Measurements from ENCODE around the gene ANKRD22.

Gene ANKRD22

DNA sequence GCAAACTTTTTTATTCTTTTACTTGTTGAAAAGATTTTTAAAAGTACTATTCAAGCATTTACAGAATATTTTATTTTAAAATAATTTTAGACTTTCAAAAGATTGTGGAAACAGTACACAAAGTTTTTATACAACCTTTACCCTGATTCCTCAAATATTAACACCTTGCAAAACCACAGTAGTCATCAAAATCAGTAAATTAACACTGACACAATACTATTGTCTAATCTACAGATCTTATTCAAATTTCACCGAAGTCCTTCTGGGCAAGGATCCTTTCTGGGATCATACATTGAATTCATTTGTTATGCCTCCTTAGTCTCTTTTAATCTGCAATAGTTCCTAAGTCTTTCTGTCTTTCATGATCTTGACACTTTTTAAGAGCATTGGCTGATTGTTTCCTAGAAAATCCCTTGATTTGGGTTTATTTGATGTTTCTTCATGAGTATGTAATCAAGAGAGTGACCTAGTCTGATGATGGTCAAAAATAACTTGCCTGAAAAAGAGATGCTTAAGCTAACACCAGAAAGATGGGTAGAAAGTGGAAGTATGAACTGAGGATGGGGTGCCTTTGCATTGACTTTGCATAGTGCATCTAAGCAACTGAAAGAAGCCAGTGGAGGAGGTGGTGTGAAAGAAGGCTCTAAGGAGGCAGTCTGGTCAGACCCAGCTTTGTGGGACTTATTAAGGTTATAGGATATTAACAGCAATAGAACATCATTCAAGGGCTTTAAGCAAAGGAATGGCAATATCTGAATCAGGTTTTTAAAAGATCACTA lies 38.1 kb upstream of the ANKRD22 start:
- TF ChIP-seq EGR1 (IDR thresholded peaks at IDR 0.05): no peak
- TF ChIP-seq YY1 (IDR thresholded peaks at IDR 0.05; ENCODE audit: low read depth): no peak

DNA sequence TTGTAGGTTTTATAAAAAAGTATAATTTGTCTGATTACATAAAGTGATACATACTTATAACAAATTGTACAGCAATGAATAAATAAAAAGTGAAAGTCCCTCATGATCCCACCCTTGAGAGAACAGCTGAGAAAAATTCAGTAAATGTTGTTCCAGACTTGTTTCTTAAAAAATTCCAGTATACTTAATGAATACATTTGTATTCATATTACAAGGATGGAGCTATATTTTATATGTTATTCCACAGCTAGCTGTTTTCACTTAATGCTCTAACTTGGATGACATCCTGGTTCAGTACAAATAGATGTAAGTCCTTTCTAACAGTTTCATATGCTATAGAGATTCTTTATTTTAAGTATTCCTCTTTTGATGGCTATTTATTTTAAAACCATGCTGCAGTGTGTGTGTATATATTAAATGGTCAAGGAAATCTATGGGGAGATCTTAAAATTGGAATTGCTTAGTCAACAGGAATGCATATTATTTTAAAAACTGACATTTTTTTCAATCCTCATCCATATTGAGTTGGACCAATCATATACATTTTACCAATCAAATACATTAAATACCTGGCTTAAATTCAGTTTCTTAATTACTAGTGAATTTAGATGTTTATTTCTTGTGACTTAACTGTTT lies 37.3 kb upstream of the ANKRD22 start:
- TF ChIP-seq TAF1 (IDR thresholded peaks at IDR 0.05; ENCODE audit: low read depth) (no peak), EP300 (IDR thresholded peaks at IDR 0.05; ENCODE audit: borderline replicate concordance) (no peak), CEBPB (IDR thresholded peaks at IDR 0.05) (no peak), EGR1 (IDR thresholded peaks at IDR 0.05) (no peak), ZBTB7A (IDR thresholded peaks at IDR 0.05; ENCODE audit: low read depth) (no peak), TCF12 (IDR thresholded peaks at IDR 0.05; ENCODE audit: low read depth) (no peak), NFIC (IDR thresholded peaks at IDR 0.05) (no peak), CREB1 (IDR thresholded peaks at IDR 0.05; ENCODE audit: low read depth) (no peak), TEAD4 (IDR thresholded peaks at IDR 0.05) (no peak), FOXM1 (IDR thresholded peaks at IDR 0.05; ENCODE audit: borderline replicate concordance, low read depth) (no peak), RAD21 (IDR thresholded peaks at IDR 0.05; ENCODE audit: low read depth) (no peak), YY1 (IDR thresholded peaks at IDR 0.05; ENCODE audit: low read depth) (no peak)
- TF ChIP-seq, protein P1, sequence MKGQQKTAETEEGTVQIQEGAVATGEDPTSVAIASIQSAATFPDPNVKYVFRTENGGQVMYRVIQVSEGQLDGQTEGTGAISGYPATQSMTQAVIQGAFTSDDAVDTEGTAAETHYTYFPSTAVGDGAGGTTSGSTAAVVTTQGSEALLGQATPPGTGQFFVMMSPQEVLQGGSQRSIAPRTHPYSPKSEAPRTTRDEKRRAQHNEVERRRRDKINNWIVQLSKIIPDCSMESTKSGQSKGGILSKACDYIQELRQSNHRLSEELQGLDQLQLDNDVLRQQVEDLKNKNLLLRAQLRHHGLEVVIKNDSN (IDR thresholded peaks at IDR 0.05): no peak
- TF ChIP-seq, protein P2, sequence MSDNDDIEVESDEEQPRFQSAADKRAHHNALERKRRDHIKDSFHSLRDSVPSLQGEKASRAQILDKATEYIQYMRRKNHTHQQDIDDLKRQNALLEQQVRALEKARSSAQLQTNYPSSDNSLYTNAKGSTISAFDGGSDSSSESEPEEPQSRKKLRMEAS (IDR thresholded peaks at IDR 0.05): no peak
- TF ChIP-seq, protein P3, sequence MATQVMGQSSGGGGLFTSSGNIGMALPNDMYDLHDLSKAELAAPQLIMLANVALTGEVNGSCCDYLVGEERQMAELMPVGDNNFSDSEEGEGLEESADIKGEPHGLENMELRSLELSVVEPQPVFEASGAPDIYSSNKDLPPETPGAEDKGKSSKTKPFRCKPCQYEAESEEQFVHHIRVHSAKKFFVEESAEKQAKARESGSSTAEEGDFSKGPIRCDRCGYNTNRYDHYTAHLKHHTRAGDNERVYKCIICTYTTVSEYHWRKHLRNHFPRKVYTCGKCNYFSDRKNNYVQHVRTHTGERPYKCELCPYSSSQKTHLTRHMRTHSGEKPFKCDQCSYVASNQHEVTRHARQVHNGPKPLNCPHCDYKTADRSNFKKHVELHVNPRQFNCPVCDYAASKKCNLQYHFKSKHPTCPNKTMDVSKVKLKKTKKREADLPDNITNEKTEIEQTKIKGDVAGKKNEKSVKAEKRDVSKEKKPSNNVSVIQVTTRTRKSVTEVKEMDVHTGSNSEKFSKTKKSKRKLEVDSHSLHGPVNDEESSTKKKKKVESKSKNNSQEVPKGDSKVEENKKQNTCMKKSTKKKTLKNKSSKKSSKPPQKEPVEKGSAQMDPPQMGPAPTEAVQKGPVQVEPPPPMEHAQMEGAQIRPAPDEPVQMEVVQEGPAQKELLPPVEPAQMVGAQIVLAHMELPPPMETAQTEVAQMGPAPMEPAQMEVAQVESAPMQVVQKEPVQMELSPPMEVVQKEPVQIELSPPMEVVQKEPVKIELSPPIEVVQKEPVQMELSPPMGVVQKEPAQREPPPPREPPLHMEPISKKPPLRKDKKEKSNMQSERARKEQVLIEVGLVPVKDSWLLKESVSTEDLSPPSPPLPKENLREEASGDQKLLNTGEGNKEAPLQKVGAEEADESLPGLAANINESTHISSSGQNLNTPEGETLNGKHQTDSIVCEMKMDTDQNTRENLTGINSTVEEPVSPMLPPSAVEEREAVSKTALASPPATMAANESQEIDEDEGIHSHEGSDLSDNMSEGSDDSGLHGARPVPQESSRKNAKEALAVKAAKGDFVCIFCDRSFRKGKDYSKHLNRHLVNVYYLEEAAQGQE (IDR thresholded peaks at IDR 0.05; ENCODE audit: low read depth): no peak

DNA sequence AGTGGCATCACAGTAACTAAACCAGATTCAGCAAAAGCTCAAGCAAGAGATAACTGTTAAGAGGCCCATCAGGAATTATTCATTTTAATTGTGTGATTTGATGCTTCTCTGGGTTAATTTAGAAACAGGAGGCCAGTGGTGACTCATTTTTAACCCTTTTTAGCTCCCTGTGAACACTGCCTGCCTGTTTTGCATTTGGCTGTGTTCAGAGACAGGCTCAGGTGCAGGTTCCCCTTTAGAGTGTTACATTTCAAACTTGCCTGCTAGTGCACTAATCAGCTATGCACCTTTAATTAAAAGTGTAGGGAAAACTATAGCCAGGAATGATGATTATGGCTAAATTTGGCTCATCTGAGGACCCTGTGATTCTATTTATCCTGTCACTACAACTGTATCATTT lies 34.9 kb upstream of the ANKRD22 start:
- no peak for TF ChIP-seq TEAD4 (IDR thresholded peaks at IDR 0.05)
- TF ChIP-seq CREB1 (IDR thresholded peaks at IDR 0.05; ENCODE audit: low read depth): no peak
- TF ChIP-seq NFIC (IDR thresholded peaks at IDR 0.05): no peak
- no peak for TF ChIP-seq TAF1 (IDR thresholded peaks at IDR 0.05; ENCODE audit: low read depth)
- no peak for TF ChIP-seq CEBPB (IDR thresholded peaks at IDR 0.05)
- TF ChIP-seq ZBTB7A (IDR thresholded peaks at IDR 0.05; ENCODE audit: low read depth): no peak
- no peak for TF ChIP-seq RAD21 (IDR thresholded peaks at IDR 0.05; ENCODE audit: low read depth)
- TF ChIP-seq FOXM1 (IDR thresholded peaks at IDR 0.05; ENCODE audit: borderline replicate concordance, low read depth): no peak

DNA sequence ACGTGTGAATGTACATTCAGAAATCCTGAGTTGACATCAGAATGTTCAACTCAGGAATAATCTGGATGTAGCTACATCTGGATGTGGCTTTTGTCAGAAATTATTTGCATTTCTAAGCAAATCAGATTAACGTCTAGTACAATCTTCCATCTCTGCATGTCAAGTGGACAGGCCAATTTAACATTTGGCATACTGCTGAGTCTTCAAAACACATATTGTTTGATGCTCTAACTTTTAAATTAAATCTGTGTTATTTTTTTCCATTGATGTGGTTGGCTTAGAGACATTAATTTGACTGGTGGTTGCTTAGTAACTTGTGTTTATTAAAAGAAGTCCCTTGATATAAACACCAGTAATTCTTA lies 31.8 kb upstream of the ANKRD22 start:
- TF ChIP-seq CREB1 (IDR thresholded peaks at IDR 0.05; ENCODE audit: low read depth) (no peak), EGR1 (IDR thresholded peaks at IDR 0.05) (no peak), YY1 (IDR thresholded peaks at IDR 0.05; ENCODE audit: low read depth) (no peak), CEBPB (IDR thresholded peaks at IDR 0.05) (no peak), NFIC (IDR thresholded peaks at IDR 0.05) (no peak), ZBTB7A (IDR thresholded peaks at IDR 0.05; ENCODE audit: low read depth) (no peak), RAD21 (IDR thresholded peaks at IDR 0.05; ENCODE audit: low read depth) (no peak), TCF12 (IDR thresholded peaks at IDR 0.05; ENCODE audit: low read depth) (no peak), FOXM1 (IDR thresholded peaks at IDR 0.05; ENCODE audit: borderline replicate concordance, low read depth) (no peak), TAF1 (IDR thresholded peaks at IDR 0.05; ENCODE audit: low read depth) (no peak), EP300 (IDR thresholded peaks at IDR 0.05; ENCODE audit: borderline replicate concordance) (no peak), TEAD4 (IDR thresholded peaks at IDR 0.05) (no peak)
- TF ChIP-seq, protein P1 (IDR thresholded peaks at IDR 0.05): no peak
- TF ChIP-seq, protein P2 (IDR thresholded peaks at IDR 0.05): no peak
- TF ChIP-seq, protein P3 (IDR thresholded peaks at IDR 0.05; ENCODE audit: low read depth): no peak

DNA sequence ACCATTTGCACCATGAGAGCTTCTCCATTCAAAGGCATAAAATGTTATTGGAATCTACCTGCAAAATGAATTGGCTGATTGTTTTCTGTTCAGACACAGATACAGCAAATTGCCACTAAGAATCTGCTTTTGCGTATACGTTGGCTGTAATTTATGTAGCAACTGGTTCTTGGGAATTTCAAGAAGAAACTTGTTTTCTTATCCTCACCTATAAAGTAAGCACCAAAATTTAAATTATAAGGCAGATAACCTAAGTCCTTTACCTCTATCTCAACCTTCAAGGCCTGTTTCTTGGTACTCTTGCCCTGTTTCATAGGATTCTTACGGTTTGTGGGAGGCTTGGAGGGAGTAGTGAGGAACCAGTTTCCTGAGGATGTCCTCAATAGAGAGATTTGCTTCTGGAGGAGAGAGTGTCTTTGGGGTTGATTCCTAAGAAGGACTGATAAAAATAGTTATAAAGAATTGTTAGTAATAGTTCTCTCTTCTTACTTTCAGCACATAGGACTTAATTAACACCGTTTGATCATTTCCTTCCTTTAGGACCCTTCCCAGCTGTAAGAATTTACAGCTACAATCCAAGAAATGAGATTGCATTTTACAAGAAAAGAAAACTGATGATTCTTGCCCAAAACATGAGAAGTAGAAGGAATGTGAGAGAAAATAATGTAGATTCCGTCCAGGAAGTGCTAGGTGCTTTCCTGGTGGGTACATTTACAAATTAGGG lies 30.4 kb upstream of the ANKRD22 start:
- no peak for TF ChIP-seq YY1 (IDR thresholded peaks at IDR 0.05; ENCODE audit: low read depth)
- TF ChIP-seq TCF12 (IDR thresholded peaks at IDR 0.05; ENCODE audit: low read depth): no peak
- TF ChIP-seq, protein P1 (IDR thresholded peaks at IDR 0.05): no peak
- TF ChIP-seq CREB1 (IDR thresholded peaks at IDR 0.05; ENCODE audit: low read depth): no peak
- no peak for TF ChIP-seq EP300 (IDR thresholded peaks at IDR 0.05; ENCODE audit: borderline replicate concordance)
- TF ChIP-seq EGR1 (IDR thresholded peaks at IDR 0.05): no peak
- TF ChIP-seq CEBPB (IDR thresholded peaks at IDR 0.05): no peak
- no peak for TF ChIP-seq FOXM1 (IDR thresholded peaks at IDR 0.05; ENCODE audit: borderline replicate concordance, low read depth)
- TF ChIP-seq, protein P2 (IDR thresholded peaks at IDR 0.05): no peak
- TF ChIP-seq ZBTB7A (IDR thresholded peaks at IDR 0.05; ENCODE audit: low read depth): no peak
